ENCODE data around the gene DNAJC10. TPM values are rescaled to one million over a fixed set of nuclear protein-coding genes. Genes with fewer than 3 reads are reported as not detected.

DNAJC10 gene
- polyA plus RNA-seq, 1 donor (not counting 4 experiments of a cell fraction or from before 2014, with no cell fraction given), result 92.6 TPM

- Histone ChIP-seq H3K4me3 (ENCODE audit: control insufficient read depth in 2 of 3, extremely low read depth in 1 of 3, insufficient read depth in 2 of 3, low read depth in 1 of 3, low read length in 3 of 3) (no peak overlapping the region), H3K36me3 (ENCODE audit: control insufficient read depth in 2 of 2, extremely low read depth in 1 of 2, insufficient read depth in 2 of 2, low read length in 2 of 2) (no peaks in the 10 kb centered on the region), H3K9me3 (ENCODE audit: control insufficient read depth, low read depth, low read length) (no peaks in the 10 kb centered on the region), H3K79me2 (ENCODE audit: control insufficient read depth, insufficient read depth, low read length) (no peaks in the 10 kb centered on the region), H2AFZ (ENCODE audit: control insufficient read depth, low read length) (no peak overlapping the region), H3K4me1 (ENCODE audit: control insufficient read depth, extremely low read depth, insufficient read depth, low read length) (no peaks in the 10 kb centered on the region), H3K9ac (ENCODE audit: control insufficient read depth, extremely low read depth, insufficient read depth, low read length) (no peak overlapping the region), H3K27me3 (ENCODE audit: control insufficient read depth, extremely low read depth, insufficient read depth, low read length) (no peaks in the 10 kb centered on the region), H3K4me2 (ENCODE audit: control insufficient read depth, extremely low read depth, insufficient read depth, low read depth, low read length) (no peak overlapping the region), H4K20me1 (ENCODE audit: control insufficient read depth, extremely low read depth, insufficient read depth, low read length) (no peaks in the 10 kb centered on the region), H3K27ac (ENCODE audit: control insufficient read depth, insufficient read depth, low read length) (no peak overlapping the region), H3K9me1 (ENCODE audit: control insufficient read depth, extremely low read depth, insufficient read depth, low read length) (no peaks in the 10 kb centered on the region)
- no peak for TF ChIP-seq EZH2 (IDR thresholded peaks at IDR 0.05; ENCODE audit: low read length)
- TF ChIP-seq CTCF (optimal IDR thresholded peaks at IDR 0.05 in 1 of 3, IDR thresholded peaks at IDR 0.05 in 1 of 3, conservative IDR thresholded peaks at IDR 0.05 in 1 of 3; ENCODE audit: extremely low read depth in 1 of 3, insufficient read depth in 2 of 3, low read length in 3 of 3), result no peak
- dilution Hi-C loops (cut with MboI; ENCODE audit: extremely low pct_ligation_motif_present, low sequenced_read_pairs), result no loop called here
- DNase-seq (ENCODE audit: low read depth, low spot score) (no peak), FAIRE-seq (no peak)
These were observed 21.9 kb upstream of the DNAJC10 start for GRCh38 chr2:182694189-182694588.

DNA sequence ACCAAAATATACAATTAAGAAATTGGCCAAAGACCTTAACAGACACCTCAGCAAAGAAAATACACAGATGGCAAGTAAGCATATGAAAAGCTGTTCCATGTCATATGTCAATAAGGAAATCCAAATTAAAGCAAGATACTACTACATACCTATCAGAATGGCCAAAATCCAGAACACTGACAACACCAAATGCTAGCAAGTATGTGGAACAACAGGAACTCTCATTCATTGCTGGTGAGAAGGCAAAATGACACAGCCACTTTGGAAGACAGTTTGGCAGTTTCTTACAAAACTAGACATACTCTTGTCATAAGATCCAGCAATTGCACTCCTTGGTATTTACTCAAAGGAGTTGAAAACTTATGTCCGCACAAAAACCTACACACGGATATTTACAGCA, 20.3 kb upstream of the DNAJC10 start:
- no peak overlapping the region for H3K4me2 ChIP-seq (ENCODE audit: control insufficient read depth, extremely low read depth, insufficient read depth, low read depth, low read length)

More for the DNA sequence above, 20.3 kb upstream of the DNAJC10 start:
- dilution Hi-C loops (cut with MboI; ENCODE audit: extremely low pct_ligation_motif_present, low sequenced_read_pairs), result no loop called here
- H3K9me3 ChIP-seq (ENCODE audit: control insufficient read depth, low read depth, low read length), result no peaks in the 10 kb centered on the region
- H3K27ac ChIP-seq (ENCODE audit: control insufficient read depth, insufficient read depth, low read length), result no peak overlapping the region
- no peaks in the 10 kb centered on the region for H3K27me3 ChIP-seq (ENCODE audit: control insufficient read depth, extremely low read depth, insufficient read depth, low read length)
- H3K79me2 ChIP-seq (ENCODE audit: control insufficient read depth, insufficient read depth, low read length), result no peaks in the 10 kb centered on the region
- no peak overlapping the region for H3K9ac ChIP-seq (ENCODE audit: control insufficient read depth, extremely low read depth, insufficient read depth, low read length)
- TF ChIP-seq EZH2 (IDR thresholded peaks at IDR 0.05; ENCODE audit: low read length) (no peak), CTCF (optimal IDR thresholded peaks at IDR 0.05 in 1 of 3, IDR thresholded peaks at IDR 0.05 in 1 of 3, conservative IDR thresholded peaks at IDR 0.05 in 1 of 3; ENCODE audit: extremely low read depth in 1 of 3, insufficient read depth in 2 of 3, low read length in 3 of 3) (no peak)
- no peaks in the 10 kb centered on the region for H3K36me3 ChIP-seq (ENCODE audit: control insufficient read depth in 2 of 2, extremely low read depth in 1 of 2, insufficient read depth in 2 of 2, low read length in 2 of 2)
- DNase-seq (ENCODE audit: low read depth, low spot score), result no peak
- no peak overlapping the region for H2AFZ ChIP-seq (ENCODE audit: control insufficient read depth, low read length)
- no peaks in the 10 kb centered on the region for H3K4me1 ChIP-seq (ENCODE audit: control insufficient read depth, extremely low read depth, insufficient read depth, low read length)
- no peaks in the 10 kb centered on the region for H3K9me1 ChIP-seq (ENCODE audit: control insufficient read depth, extremely low read depth, insufficient read depth, low read length)
- H3K4me3 ChIP-seq (ENCODE audit: control insufficient read depth in 2 of 3, extremely low read depth in 1 of 3, insufficient read depth in 2 of 3, low read depth in 1 of 3, low read length in 3 of 3), result no peak overlapping the region
- H4K20me1 ChIP-seq (ENCODE audit: control insufficient read depth, extremely low read depth, insufficient read depth, low read length), result no peaks in the 10 kb centered on the region
- no peak for FAIRE-seq
